Left ventricle myocardium inferior (tissue), 1 donor: ENCODE measurements around the gene PLD6. TPM values are rescaled to one million over a fixed set of nuclear protein-coding genes. Genes with fewer than 3 reads are reported as not detected.
A peak's percentile ranks its signal among the peaks of the same experiment; 100 is the strongest.

ENCODE experiments used
- DNase-seq: peaks from one replicate; pipeline ENCODE4 v3.0.0-alpha.2; 2020
- H3K27ac ChIP-seq: fragments of 200-600 bp; replicated peaks from 2 replicates; pipeline ENCODE4 v1.8.0; 2021
- H3K27me3 ChIP-seq: fragments of 200-600 bp; 2 replicates; pipeline ENCODE4 v1.8.0; 2021; ENCODE audit warnings: low read depth
- H3K36me3 ChIP-seq: fragments of 200-600 bp; 2 replicates; pipeline ENCODE4 v1.8.0; 2021
- H3K4me1 ChIP-seq: fragments of 200-600 bp; 2 replicates; pipeline ENCODE4 v1.8.0; 2021
- H3K4me3 ChIP-seq: fragments of 200-600 bp; 2 replicates; pipeline ENCODE4 v1.8.0; 2021; ENCODE audit warnings: mild to moderate bottlenecking, moderate library complexity
- H3K9me3 ChIP-seq: fragments of 200-600 bp; replicated peaks from 2 replicates; pipeline ENCODE4 v1.8.0; 2021
- CTCF ChIP-seq: fragments of 200-600 bp; IDR thresholded peaks from 2 replicates; pipeline ENCODE4 v1.8.0; 2021; ENCODE audit warnings: antibody characterized with exemption, mild to moderate bottlenecking, borderline replicate concordance
- intact Hi-C: fragments of 100-400 bp; cut with micrococcal nuclease; formaldehyde crosslinking; loops from one replicate; pipeline ENCODE4 v1.11.0; 2022
- total RNA-seq: library from RNA; stranded (reverse); fragmentation: NEBNext Ultra II Directional; extraction: Animal tissue kit (Norgen Biotek cat#: 25700); gene quantifications from one replicate; pipeline ENCODE4 v1.2.1, GENCODE V29; 2021
- donor health status: DM: no; HTN: yes; CAD: no; lungs with severe emphysema.

The PLD6 gene
- total RNA-seq, 1 donor from 2014 or later = 7.3 TPM

- no peak overlapping the region for H3K27ac ChIP-seq
- no peak overlapping the region for H3K4me3 ChIP-seq
- no peak for DNase-seq
- H3K4me1 ChIP-seq = peaks cover 43% of the 10 kb centered on the region
- H3K9me3 ChIP-seq = no peaks in the 10 kb centered on the region
- peaks cover 100% of the 10 kb centered on the region for H3K36me3 ChIP-seq
- intact Hi-C loops = no loop called here
- no peaks in the 10 kb centered on the region for H3K27me3 ChIP-seq
- no peak for TF ChIP-seq CTCF
Measured at GRCh38 chr17:17177176-17177575, 29.0 kb downstream of the PLD6 start.

GRCh38 chr17:17176341-17176740 is 29.8 kb downstream of the PLD6 start:
- no peaks in the 10 kb centered on the region for H3K27me3 ChIP-seq
- no peak for DNase-seq
- H3K36me3 ChIP-seq = peaks cover 100% of the 10 kb centered on the region
- intact Hi-C loops = no loop called here
- H3K27ac ChIP-seq = no peak overlapping the region
- no peaks in the 10 kb centered on the region for H3K9me3 ChIP-seq
- H3K4me3 ChIP-seq = no peak overlapping the region
- H3K4me1 ChIP-seq = peaks cover 43% of the 10 kb centered on the region
- TF ChIP-seq CTCF = no peak

GRCh38 chr17:17175917-17176316 is 30.2 kb downstream of the PLD6 start:
- intact Hi-C loops = no loop called here
- H3K36me3 ChIP-seq = peaks cover 100% of the 10 kb centered on the region
- H3K4me3 ChIP-seq = no peak overlapping the region
- no peak for TF ChIP-seq CTCF
- no peak overlapping the region for H3K27ac ChIP-seq
- H3K9me3 ChIP-seq = no peaks in the 10 kb centered on the region
- DNase-seq = no peak
- H3K27me3 ChIP-seq = no peaks in the 10 kb centered on the region
- peaks cover 43% of the 10 kb centered on the region for H3K4me1 ChIP-seq

GRCh38 chr17:17175340-17175739 is 30.8 kb downstream of the PLD6 start:
- H3K27ac ChIP-seq = no peak overlapping the region
- DNase-seq = no peak

GRCh38 chr17:17173921-17174320 is 32.2 kb downstream of the PLD6 start:
- Histone ChIP-seq H3K27ac (no peak overlapping the region), H3K4me1 (peaks cover 34% of the 10 kb centered on the region), H3K27me3 (no peaks in the 10 kb centered on the region), H3K9me3 (no peaks in the 10 kb centered on the region), H3K36me3 (peaks cover 93% of the 10 kb centered on the region), H3K4me3 (no peak overlapping the region)
- intact Hi-C loops = no loop called here
- TF ChIP-seq CTCF = no peak
- no peak for DNase-seq

More at GRCh38 chr17:17175340-17175739, 30.8 kb downstream of the PLD6 start:
- Histone ChIP-seq H3K36me3 (peaks cover 98% of the 10 kb centered on the region), H3K9me3 (no peaks in the 10 kb centered on the region), H3K27me3 (no peaks in the 10 kb centered on the region), H3K4me3 (no peak overlapping the region), H3K4me1 (peaks cover 43% of the 10 kb centered on the region)
- TF ChIP-seq CTCF = no peak
- intact Hi-C loops = no loop called here

GRCh38 chr17:17172990-17173389 is 33.1 kb downstream of the PLD6 start:
- Histone ChIP-seq H3K36me3 (peaks cover 93% of the 10 kb centered on the region), H3K4me3 (no peak overlapping the region), H3K27ac (peak overlapping the region; percentile 75), H3K9me3 (no peaks in the 10 kb centered on the region), H3K27me3 (no peaks in the 10 kb centered on the region), H3K4me1 (peaks cover 34% of the 10 kb centered on the region)
- TF ChIP-seq CTCF = no peak
- no peak for DNase-seq
- intact Hi-C loops = no loop called here
